GM12801 (cell line): Measurements from ENCODE around the gene KAT6B.

Experiments used
- TF ChIP-seq, protein P1 (sequence below): IDR thresholded peaks from one replicate; pipeline ENCODE4 v1.5.1; 2011; ENCODE audit warnings: control low read depth; ENCODE audit not compliant: insufficient read length; ENCODE audit errors: extremely low read depth

The KAT6B gene

DNA sequence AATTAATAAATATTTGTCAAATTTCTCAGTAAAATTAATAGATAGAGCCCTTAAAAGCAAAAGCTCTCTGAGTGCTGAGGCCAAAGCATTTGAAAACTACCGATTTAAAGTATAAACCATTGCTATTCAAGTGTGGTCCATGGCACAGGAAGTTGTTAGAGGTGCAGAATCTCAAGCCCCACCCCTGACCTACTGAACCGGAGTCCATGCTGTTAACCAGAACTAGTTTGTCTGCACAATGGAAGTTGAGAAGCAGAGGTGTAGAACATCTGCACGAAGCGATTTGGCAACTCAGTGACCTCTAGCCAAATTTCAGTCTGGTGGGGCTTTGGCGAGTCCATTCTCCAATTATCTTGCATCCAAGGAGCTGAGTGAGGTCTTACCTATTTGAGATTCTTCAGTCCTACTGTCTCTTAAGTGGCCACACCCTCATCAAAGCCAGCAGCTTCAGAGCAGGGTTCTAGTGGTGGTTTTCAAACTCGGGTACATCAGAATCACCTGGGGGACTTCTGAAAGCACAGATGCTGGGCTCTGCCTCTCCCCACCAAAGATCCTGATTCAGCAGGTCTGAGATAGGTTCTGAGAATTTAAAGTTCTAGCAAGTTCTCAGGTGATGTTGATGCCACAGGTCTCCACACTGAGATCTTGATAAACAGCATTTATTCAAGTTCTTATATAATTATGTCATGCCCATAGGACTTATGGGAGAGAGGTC is 188.3 kb downstream of the KAT6B start:
- TF ChIP-seq, protein P1, sequence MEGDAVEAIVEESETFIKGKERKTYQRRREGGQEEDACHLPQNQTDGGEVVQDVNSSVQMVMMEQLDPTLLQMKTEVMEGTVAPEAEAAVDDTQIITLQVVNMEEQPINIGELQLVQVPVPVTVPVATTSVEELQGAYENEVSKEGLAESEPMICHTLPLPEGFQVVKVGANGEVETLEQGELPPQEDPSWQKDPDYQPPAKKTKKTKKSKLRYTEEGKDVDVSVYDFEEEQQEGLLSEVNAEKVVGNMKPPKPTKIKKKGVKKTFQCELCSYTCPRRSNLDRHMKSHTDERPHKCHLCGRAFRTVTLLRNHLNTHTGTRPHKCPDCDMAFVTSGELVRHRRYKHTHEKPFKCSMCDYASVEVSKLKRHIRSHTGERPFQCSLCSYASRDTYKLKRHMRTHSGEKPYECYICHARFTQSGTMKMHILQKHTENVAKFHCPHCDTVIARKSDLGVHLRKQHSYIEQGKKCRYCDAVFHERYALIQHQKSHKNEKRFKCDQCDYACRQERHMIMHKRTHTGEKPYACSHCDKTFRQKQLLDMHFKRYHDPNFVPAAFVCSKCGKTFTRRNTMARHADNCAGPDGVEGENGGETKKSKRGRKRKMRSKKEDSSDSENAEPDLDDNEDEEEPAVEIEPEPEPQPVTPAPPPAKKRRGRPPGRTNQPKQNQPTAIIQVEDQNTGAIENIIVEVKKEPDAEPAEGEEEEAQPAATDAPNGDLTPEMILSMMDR = no peak

DNA sequence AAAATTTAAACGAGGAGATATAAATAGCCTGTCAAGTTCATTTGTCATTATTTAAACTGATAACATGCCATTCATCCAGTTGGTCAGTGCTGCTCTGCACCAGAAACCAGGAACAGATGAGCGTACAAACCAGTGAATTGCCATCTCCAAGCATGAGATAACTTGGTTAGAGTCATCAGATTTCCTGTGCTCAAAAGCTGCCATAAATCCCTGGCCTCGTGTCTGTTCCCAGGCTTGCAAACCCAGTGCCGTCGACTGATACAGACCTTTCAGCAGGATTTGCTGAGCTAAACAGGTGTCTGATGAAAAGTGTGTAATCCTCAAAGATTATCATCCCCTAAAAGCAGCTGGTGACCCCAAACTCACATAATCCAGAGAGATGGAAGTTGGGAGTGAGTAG is 189.0 kb downstream of the KAT6B start:
- TF ChIP-seq, protein P1 = no peak

DNA sequence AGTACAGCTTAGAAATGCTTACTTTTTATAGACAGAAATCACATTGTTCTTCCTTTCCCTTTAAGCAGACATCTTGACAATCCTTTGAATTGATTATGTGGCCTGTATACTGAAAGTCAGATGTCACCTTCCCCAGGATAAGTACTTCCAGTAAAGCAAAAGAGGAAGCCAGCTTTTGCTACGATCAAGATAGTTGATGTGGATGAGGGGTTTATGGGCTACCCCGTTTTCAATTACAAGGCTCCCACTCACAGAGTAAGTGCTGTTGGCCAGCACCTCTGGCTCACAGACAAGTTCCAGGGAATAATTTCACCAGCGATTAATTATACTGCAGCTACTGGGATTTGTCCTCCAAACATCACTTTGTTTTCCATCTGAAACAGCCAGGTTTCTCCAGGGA is 189.9 kb downstream of the KAT6B start:
- TF ChIP-seq, protein P1 = no peak

DNA sequence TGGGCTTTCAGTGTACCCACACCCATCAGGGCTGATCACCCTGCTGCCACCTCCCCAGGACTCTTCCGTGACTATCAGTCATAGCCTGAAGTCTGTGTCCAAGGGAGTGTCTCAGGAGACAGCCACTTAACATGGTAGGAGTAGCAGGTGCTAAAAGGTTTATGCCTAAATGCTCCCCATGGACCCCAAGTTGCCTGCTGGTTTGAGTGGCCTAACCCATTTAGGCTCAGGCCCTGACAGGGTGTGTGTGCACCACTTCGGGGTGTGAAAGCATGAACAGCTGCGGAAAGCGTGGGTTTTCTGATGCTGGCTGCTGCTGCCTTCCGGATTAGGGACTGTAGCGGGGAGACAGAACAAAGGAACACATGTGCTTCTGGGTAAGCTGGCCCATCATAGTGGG is 191.9 kb downstream of the KAT6B start:
- TF ChIP-seq, protein P1 = no peak

DNA sequence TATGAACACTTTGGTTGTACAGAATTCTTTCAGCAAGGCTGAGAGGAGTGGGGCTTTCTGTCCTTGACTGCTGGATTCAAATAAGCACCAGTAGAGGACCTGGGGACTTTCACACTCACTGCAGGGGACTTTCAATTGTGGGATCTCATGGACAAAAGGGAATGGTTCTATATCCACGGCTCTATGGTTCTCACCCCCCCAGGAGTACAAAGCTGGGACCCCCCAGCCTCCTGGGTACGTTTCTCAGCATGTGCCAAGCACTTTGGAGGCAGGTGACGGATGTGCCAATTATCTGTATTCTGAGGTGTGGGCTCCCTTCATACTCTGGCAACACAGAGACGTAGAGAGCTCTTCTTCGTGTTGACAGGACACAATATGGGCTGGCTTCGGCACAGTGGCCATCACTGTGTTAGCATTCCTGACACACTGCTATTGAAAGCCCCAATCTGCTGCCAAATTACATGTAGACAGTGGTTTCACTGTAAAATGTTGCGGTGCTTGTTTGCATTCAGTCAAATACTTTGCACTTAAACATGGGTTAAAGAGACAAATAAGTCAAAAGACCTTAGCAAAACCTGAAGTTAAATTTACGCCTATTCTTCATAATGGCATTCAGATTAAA is 192.4 kb downstream of the KAT6B start:
- TF ChIP-seq, protein P1 = no peak

DNA sequence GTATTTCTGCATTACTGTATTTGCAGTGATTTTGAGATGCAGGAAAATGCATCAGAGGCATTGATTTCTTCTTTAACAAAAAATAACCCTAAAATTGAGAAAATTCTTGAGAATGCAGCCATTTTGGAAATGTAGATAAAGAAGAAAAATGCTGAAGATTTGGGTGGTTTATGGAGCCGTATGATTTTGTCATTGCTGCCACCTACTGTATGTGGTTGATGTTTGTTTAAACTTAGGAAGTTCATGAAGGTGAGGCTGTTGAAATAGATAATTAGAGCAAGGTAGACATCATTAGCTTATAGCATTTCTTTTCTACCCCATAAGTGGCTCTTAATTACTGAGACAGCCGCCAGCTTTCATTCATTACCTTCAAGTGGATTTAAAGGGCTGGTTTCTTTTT is 193.0 kb downstream of the KAT6B start:
- TF ChIP-seq, protein P1 = no peak

DNA sequence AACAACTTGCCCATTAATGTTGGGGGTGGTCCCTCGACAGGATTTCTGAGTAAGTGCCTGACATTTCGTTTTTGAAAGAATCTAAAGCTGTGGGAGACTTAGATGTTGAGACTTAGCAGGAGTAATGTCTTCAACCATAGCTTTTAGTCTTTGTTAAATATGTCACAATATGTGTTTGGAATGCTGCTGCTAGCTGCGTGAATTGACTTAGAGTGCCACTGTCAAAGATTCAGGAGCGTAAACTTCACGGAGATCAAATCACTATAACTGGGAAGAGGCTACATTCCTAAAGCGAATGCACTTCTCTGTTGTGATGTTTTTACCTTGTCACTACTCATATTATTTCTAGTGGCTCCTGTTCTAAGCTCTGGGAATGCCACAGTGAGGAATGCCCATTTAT is 193.8 kb downstream of the KAT6B start:
- TF ChIP-seq, protein P1 = no peak
